ENCODE measurements around the gene PLA2G2A. TPM values are rescaled to one million over a fixed set of nuclear protein-coding genes. Genes with fewer than 3 reads are reported as not detected.

PLA2G2A gene
- polyA plus RNA-seq, 1 donor (not counting 4 experiments of a cell fraction or from before 2014, with no cell fraction given): 0.08 TPM

GRCh38 chr1:19981507-19982312, 2.3 kb upstream of the PLA2G2A start:
- Histone ChIP-seq H4K20me1 (ENCODE audit: control insufficient read depth, extremely low read depth, insufficient read depth, low read length) (no peaks in the 10 kb centered on the region), H3K4me1 (ENCODE audit: control insufficient read depth, extremely low read depth, insufficient read depth, low read length) (no peaks in the 10 kb centered on the region), H3K27me3 (ENCODE audit: control insufficient read depth, extremely low read depth, insufficient read depth, low read length) (peaks cover 6% of the 10 kb centered on the region), H3K4me3 (ENCODE audit: control insufficient read depth in 2 of 3, extremely low read depth in 1 of 3, insufficient read depth in 2 of 3, low read depth in 1 of 3, low read length in 3 of 3) (no peak overlapping the region), H3K9me3 (ENCODE audit: control insufficient read depth, low read depth, low read length) (no peaks in the 10 kb centered on the region), H3K36me3 (ENCODE audit: control insufficient read depth in 2 of 2, extremely low read depth in 1 of 2, insufficient read depth in 2 of 2, low read length in 2 of 2) (no peaks in the 10 kb centered on the region), H2AFZ (ENCODE audit: control insufficient read depth, low read length) (no peak overlapping the region), H3K9me1 (ENCODE audit: control insufficient read depth, extremely low read depth, insufficient read depth, low read length) (no peaks in the 10 kb centered on the region), H3K9ac (ENCODE audit: control insufficient read depth, extremely low read depth, insufficient read depth, low read length) (no peak overlapping the region), H3K27ac (ENCODE audit: control insufficient read depth, insufficient read depth, low read length) (no peak overlapping the region), H3K79me2 (ENCODE audit: control insufficient read depth, insufficient read depth, low read length) (no peaks in the 10 kb centered on the region), H3K4me2 (ENCODE audit: control insufficient read depth, extremely low read depth, insufficient read depth, low read depth, low read length) (no peak overlapping the region)
- FAIRE-seq: no peak
- dilution Hi-C loops (cut with MboI; ENCODE audit: extremely low pct_ligation_motif_present, low sequenced_read_pairs): no loop called here
- no peak for TF ChIP-seq CTCF (optimal IDR thresholded peaks at IDR 0.05 in 1 of 3, IDR thresholded peaks at IDR 0.05 in 1 of 3, conservative IDR thresholded peaks at IDR 0.05 in 1 of 3; ENCODE audit: extremely low read depth in 1 of 3, insufficient read depth in 2 of 3, low read length in 3 of 3)
- TF ChIP-seq EZH2 (IDR thresholded peaks at IDR 0.05; ENCODE audit: low read length): no peak
- DNase-seq (ENCODE audit: low read depth, low spot score): no peak

- dilution Hi-C loops (cut with MboI; ENCODE audit: extremely low pct_ligation_motif_present, low sequenced_read_pairs): no loop called here
- Histone ChIP-seq H4K20me1 (ENCODE audit: control insufficient read depth, extremely low read depth, insufficient read depth, low read length) (no peaks in the 10 kb centered on the region), H3K4me1 (ENCODE audit: control insufficient read depth, extremely low read depth, insufficient read depth, low read length) (no peaks in the 10 kb centered on the region), H2AFZ (ENCODE audit: control insufficient read depth, low read length) (no peak overlapping the region), H3K4me3 (ENCODE audit: control insufficient read depth in 2 of 3, extremely low read depth in 1 of 3, insufficient read depth in 2 of 3, low read depth in 1 of 3, low read length in 3 of 3) (no peak overlapping the region), H3K9me3 (ENCODE audit: control insufficient read depth, low read depth, low read length) (no peaks in the 10 kb centered on the region), H3K4me2 (ENCODE audit: control insufficient read depth, extremely low read depth, insufficient read depth, low read depth, low read length) (no peak overlapping the region), H3K36me3 (ENCODE audit: control insufficient read depth in 2 of 2, extremely low read depth in 1 of 2, insufficient read depth in 2 of 2, low read length in 2 of 2) (no peaks in the 10 kb centered on the region), H3K27ac (ENCODE audit: control insufficient read depth, insufficient read depth, low read length) (no peak overlapping the region), H3K27me3 (ENCODE audit: control insufficient read depth, extremely low read depth, insufficient read depth, low read length) (peaks cover 12% of the 10 kb centered on the region), H3K9me1 (ENCODE audit: control insufficient read depth, extremely low read depth, insufficient read depth, low read length) (no peaks in the 10 kb centered on the region), H3K79me2 (ENCODE audit: control insufficient read depth, insufficient read depth, low read length) (no peaks in the 10 kb centered on the region), H3K9ac (ENCODE audit: control insufficient read depth, extremely low read depth, insufficient read depth, low read length) (no peak overlapping the region)
- DNase-seq (ENCODE audit: low read depth, low spot score) (no peak), FAIRE-seq (no peak)
- TF ChIP-seq CTCF (optimal IDR thresholded peaks at IDR 0.05 in 1 of 3, IDR thresholded peaks at IDR 0.05 in 1 of 3, conservative IDR thresholded peaks at IDR 0.05 in 1 of 3; ENCODE audit: extremely low read depth in 1 of 3, insufficient read depth in 2 of 3, low read length in 3 of 3): no peak
- no peak for TF ChIP-seq EZH2 (IDR thresholded peaks at IDR 0.05; ENCODE audit: low read length)
Measured at GRCh38 chr1:19981170-19981506, 1.7 kb upstream of the PLA2G2A start.
